ENCODE data around the gene CYB5R4.

DNA sequence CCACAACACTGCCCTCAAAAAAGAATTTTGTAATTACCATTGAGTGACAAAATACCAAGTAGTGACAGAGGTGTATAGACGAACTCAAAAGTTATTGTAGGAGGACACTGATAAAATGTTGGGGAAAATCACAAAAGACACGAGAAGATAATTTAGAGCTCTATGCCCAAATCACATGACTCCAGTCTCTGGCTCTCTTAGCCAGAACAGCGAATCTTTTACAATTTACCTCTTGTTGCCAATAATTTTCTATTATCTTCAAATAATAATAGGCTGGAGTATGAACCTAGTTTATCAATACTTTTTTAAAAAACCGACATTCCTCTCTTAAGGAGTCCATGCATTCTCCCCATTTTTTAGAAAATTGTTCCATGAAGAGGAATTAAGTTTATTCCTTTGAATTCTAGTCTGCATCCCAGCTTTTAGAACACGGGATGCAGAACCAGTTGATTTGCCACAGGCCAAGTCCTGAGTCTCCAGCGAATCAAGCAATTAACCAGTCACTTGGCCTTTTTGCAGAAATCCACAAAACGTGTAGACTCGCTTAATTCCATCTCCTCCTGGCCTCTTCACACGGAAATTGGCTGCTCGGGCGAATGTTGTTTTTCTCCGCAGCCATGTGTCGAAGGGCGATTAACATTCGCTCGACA lies 6.8 kb upstream of the CYB5R4 start:
- no peak for TF ChIP-seq POLR2A (IDR thresholded peaks at IDR 0.05)
- TF ChIP-seq, protein P1, sequence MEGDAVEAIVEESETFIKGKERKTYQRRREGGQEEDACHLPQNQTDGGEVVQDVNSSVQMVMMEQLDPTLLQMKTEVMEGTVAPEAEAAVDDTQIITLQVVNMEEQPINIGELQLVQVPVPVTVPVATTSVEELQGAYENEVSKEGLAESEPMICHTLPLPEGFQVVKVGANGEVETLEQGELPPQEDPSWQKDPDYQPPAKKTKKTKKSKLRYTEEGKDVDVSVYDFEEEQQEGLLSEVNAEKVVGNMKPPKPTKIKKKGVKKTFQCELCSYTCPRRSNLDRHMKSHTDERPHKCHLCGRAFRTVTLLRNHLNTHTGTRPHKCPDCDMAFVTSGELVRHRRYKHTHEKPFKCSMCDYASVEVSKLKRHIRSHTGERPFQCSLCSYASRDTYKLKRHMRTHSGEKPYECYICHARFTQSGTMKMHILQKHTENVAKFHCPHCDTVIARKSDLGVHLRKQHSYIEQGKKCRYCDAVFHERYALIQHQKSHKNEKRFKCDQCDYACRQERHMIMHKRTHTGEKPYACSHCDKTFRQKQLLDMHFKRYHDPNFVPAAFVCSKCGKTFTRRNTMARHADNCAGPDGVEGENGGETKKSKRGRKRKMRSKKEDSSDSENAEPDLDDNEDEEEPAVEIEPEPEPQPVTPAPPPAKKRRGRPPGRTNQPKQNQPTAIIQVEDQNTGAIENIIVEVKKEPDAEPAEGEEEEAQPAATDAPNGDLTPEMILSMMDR (IDR thresholded peaks at IDR 0.05), result no peak

Measured in right lobe of liver (tissue), 4 donors.